ENCODE measurements around the gene SMC5.
A peak's percentile ranks its signal among the peaks of the same experiment; 100 is the strongest.
"Not testable (repeated sequence)": the region's sequence is repeated elsewhere in the genome, so short reads cannot be mapped to it uniquely, and the experiment has no call there.

SMC5 gene

GRCh38 chr9:70229026-70229425, 29.8 kb upstream of the SMC5 start:
- H3K4me3 ChIP-seq (ENCODE audit: insufficient read length, low read depth): no peak overlapping the region
- no peak overlapping the region for H3K9ac ChIP-seq (ENCODE audit: insufficient read length, low read depth)
- H3K27me3 ChIP-seq (ENCODE audit: insufficient read depth, insufficient read length): no peaks in the 10 kb centered on the region
- TF ChIP-seq ZNF274 (IDR thresholded peaks at IDR 0.05; ENCODE audit: low read depth, low read length) (no peak), SUZ12 (IDR thresholded peaks at IDR 0.05; ENCODE audit: extremely low read depth, insufficient read depth, insufficient read length) (no peak), YY1 (IDR thresholded peaks at IDR 0.05; ENCODE audit: insufficient read depth, insufficient read length) (no peak)
- 0 out of 2 replicates have a peak, but pooled peaks cover 2% of the 10 kb centered on the region for H3K9me3 ChIP-seq (ENCODE audit: insufficient read depth, low read length)
- no peak for DNase-seq (ENCODE audit: low read depth, low spot score)
- no peaks in the 10 kb centered on the region for H3K4me1 ChIP-seq (ENCODE audit: insufficient read depth, insufficient read length)
- H3K36me3 ChIP-seq (ENCODE audit: insufficient read depth, insufficient read length, low read length): no peaks in the 10 kb centered on the region

DNA sequence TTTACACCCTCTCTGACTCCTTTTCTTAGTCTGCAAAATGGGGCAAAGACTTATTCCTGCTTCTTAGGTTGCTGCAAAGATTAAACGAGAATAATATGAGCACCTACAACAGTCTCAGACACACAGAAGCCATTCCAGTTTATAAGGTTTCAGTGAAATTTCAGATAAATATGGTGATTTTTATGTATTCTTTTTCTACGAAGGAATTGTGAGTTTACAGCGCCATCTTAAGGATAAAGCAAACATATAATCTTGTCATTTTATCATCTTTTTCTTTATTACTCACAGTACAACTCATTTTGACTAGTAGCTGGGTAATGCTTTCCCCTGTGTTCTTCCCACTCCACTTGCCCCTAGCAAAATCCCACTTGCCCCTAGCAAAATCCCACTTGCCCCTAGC, 29.2 kb upstream of the SMC5 start:
- 0 out of 2 replicates have a peak, but pooled peaks cover 4% of the 10 kb centered on the region for H3K9me3 ChIP-seq (ENCODE audit: insufficient read depth, low read length)
- no peak overlapping the region for H3K9ac ChIP-seq (ENCODE audit: insufficient read length, low read depth)
- H3K27me3 ChIP-seq (ENCODE audit: insufficient read depth, insufficient read length): no peaks in the 10 kb centered on the region
- H3K36me3 ChIP-seq (ENCODE audit: insufficient read depth, insufficient read length, low read length): no peaks in the 10 kb centered on the region
- no peak for DNase-seq (ENCODE audit: low read depth, low spot score)
- no peak overlapping the region for H3K4me3 ChIP-seq (ENCODE audit: insufficient read length, low read depth)
- no peaks in the 10 kb centered on the region for H3K4me1 ChIP-seq (ENCODE audit: insufficient read depth, insufficient read length)
- TF ChIP-seq ZNF274 (IDR thresholded peaks at IDR 0.05; ENCODE audit: low read depth, low read length): no peak
- TF ChIP-seq YY1 (IDR thresholded peaks at IDR 0.05; ENCODE audit: insufficient read depth, insufficient read length): no peak
- TF ChIP-seq SUZ12 (IDR thresholded peaks at IDR 0.05; ENCODE audit: extremely low read depth, insufficient read depth, insufficient read length): no peak

DNA sequence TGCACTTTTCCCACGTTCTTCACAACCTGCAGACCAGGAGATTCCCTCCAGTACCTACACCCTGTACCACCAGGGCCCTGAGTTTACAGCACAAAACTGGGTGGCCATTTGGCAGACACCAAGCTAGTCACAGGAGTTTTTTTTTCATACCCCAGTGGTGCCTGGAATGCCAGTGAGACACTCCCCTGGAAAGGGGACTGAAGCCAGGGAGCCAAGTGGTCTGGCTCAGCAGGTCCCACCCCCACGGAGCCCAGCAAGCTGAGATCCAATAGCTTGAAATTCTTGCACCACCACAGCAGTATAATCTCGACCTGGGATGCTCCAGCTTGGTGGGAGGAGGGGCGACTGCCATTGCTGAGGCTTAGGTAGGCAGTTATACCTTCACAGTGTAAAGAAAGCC, 26.3 kb upstream of the SMC5 start:
- H3K9me3 ChIP-seq (ENCODE audit: insufficient read depth, low read length): 0 out of 2 replicates have a peak, but pooled peaks cover 4% of the 10 kb centered on the region
- no peaks in the 10 kb centered on the region for H3K27me3 ChIP-seq (ENCODE audit: insufficient read depth, insufficient read length)
- no peak overlapping the region for H3K9ac ChIP-seq (ENCODE audit: insufficient read length, low read depth)
- TF ChIP-seq ZNF274 (IDR thresholded peaks at IDR 0.05; ENCODE audit: low read depth, low read length): no peak
- no peak overlapping the region for H3K4me3 ChIP-seq (ENCODE audit: insufficient read length, low read depth)
- DNase-seq (ENCODE audit: low read depth, low spot score): no peak
- H3K4me1 ChIP-seq (ENCODE audit: insufficient read depth, insufficient read length): no peaks in the 10 kb centered on the region
- H3K36me3 ChIP-seq (ENCODE audit: insufficient read depth, insufficient read length, low read length): no peaks in the 10 kb centered on the region

DNA sequence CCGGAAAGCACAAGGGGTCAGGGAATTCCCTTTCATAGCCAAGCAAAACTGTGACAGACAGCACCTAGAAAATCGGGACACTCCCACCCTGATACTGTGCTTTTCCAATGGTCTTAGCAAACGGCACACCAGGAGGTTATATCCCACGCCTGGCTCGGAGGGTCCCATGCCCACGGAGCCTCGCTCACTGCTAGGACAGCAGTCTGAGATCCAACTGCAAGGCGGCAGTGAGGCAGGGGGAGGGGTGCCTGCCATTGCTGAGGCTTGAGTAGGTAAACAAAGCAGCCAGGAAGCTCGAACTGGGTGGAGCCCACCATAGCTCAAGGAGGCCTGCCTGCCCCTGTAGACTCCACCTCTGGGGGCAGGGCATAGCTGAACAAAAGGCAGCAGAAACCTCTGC, 24.6 kb upstream of the SMC5 start:
- not testable (repeated sequence) for H3K36me3 ChIP-seq (ENCODE audit: insufficient read depth, insufficient read length, low read length); H3K4me1 ChIP-seq (ENCODE audit: insufficient read depth, insufficient read length); H3K9me3 ChIP-seq (ENCODE audit: insufficient read depth, low read length); H3K27me3 ChIP-seq (ENCODE audit: insufficient read depth, insufficient read length); H3K9ac ChIP-seq (ENCODE audit: insufficient read length, low read depth); H3K4me3 ChIP-seq (ENCODE audit: insufficient read length, low read depth)
- peak; percentile 15 for DNase-seq (ENCODE audit: low read depth, low spot score)

DNA sequence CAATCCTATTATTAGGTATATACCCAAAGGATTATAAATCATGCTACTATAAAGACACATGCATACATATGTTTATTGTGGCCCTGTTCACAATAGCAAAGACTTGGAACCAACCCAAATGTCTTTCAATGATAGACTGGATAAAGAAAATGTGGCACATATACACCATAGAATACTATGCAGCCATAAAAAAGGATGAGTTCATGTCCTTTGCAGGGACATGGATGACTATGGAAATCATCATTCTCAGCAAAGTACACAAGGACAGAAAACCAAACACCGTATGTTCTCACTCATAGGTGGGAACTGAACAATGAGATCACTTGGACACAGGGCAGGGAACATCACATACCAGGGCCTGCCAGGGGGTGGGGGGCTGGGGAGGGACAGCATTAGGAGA, 12.8 kb upstream of the SMC5 start:
- not testable (repeated sequence) for H3K4me3 ChIP-seq (ENCODE audit: insufficient read length, low read depth); H3K27me3 ChIP-seq (ENCODE audit: insufficient read depth, insufficient read length); H3K36me3 ChIP-seq (ENCODE audit: insufficient read depth, insufficient read length, low read length)

GRCh38 chr9:70250221-70250620, 8.6 kb upstream of the SMC5 start:
- Histone ChIP-seq H3K4me3 (ENCODE audit: insufficient read length, low read depth) (no peak overlapping the region), H3K4me1 (ENCODE audit: insufficient read depth, insufficient read length) (peaks cover 3% of the 10 kb centered on the region), H3K9ac (ENCODE audit: insufficient read length, low read depth) (no peak overlapping the region), H3K27me3 (ENCODE audit: insufficient read depth, insufficient read length) (no peaks in the 10 kb centered on the region), H3K9me3 (ENCODE audit: insufficient read depth, low read length) (no peaks in the 10 kb centered on the region), H3K36me3 (ENCODE audit: insufficient read depth, insufficient read length, low read length) (no peaks in the 10 kb centered on the region)
- no peak for TF ChIP-seq SUZ12 (IDR thresholded peaks at IDR 0.05; ENCODE audit: extremely low read depth, insufficient read depth, insufficient read length)
- TF ChIP-seq YY1 (IDR thresholded peaks at IDR 0.05; ENCODE audit: insufficient read depth, insufficient read length): no peak
- TF ChIP-seq ZNF274 (IDR thresholded peaks at IDR 0.05; ENCODE audit: low read depth, low read length): no peak
- no peak for DNase-seq (ENCODE audit: low read depth, low spot score)

More for the DNA sequence above, 12.8 kb upstream of the SMC5 start:
- not testable (repeated sequence) for DNase-seq (ENCODE audit: low read depth, low spot score); H3K9ac ChIP-seq (ENCODE audit: insufficient read length, low read depth); H3K9me3 ChIP-seq (ENCODE audit: insufficient read depth, low read length); H3K4me1 ChIP-seq (ENCODE audit: insufficient read depth, insufficient read length)

GRCh38 chr9:70255486-70255885, 3.3 kb upstream of the SMC5 start:
- H3K4me1 ChIP-seq (ENCODE audit: insufficient read depth, insufficient read length): no peaks in the 10 kb centered on the region
- no peak for DNase-seq (ENCODE audit: low read depth, low spot score)
- H3K9me3 ChIP-seq (ENCODE audit: insufficient read depth, low read length): no peaks in the 10 kb centered on the region
- no peaks in the 10 kb centered on the region for H3K27me3 ChIP-seq (ENCODE audit: insufficient read depth, insufficient read length)
- H3K36me3 ChIP-seq (ENCODE audit: insufficient read depth, insufficient read length, low read length): peaks cover 6% of the 10 kb centered on the region
- no peak for TF ChIP-seq SUZ12 (IDR thresholded peaks at IDR 0.05; ENCODE audit: extremely low read depth, insufficient read depth, insufficient read length)
- TF ChIP-seq ZNF274 (IDR thresholded peaks at IDR 0.05; ENCODE audit: low read depth, low read length): no peak
- TF ChIP-seq YY1 (IDR thresholded peaks at IDR 0.05; ENCODE audit: insufficient read depth, insufficient read length): no peak
- no peak overlapping the region for H3K9ac ChIP-seq (ENCODE audit: insufficient read length, low read depth)
- H3K4me3 ChIP-seq (ENCODE audit: insufficient read length, low read depth): no peak overlapping the region

DNA sequence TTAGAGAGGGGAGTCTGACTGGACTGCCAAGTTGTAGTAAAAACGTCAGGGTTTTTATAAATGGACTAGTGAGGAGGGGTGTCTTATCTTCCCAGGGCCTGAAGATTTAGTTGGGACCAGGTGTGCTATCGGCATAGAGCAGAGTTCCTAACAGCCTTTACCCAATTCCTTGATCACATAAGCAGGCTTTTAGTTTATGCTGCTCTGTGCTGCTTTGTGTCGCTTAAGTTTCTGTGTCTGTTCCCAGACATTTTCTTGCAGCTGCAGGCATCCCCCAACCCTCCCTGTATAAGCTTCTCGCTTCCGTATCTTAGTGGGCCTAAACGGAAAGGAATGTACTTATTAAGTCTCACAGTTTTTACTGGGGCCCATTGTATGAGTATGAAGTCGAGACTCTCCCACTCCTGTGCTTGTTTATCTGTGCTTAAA, 2.6 kb upstream of the SMC5 start:
- no peak overlapping the region for H3K9ac ChIP-seq (ENCODE audit: insufficient read length, low read depth)
- H3K27me3 ChIP-seq (ENCODE audit: insufficient read depth, insufficient read length): no peaks in the 10 kb centered on the region
- no peak for DNase-seq (ENCODE audit: low read depth, low spot score)
- TF ChIP-seq YY1 (IDR thresholded peaks at IDR 0.05; ENCODE audit: insufficient read depth, insufficient read length) (no peak), ZNF274 (IDR thresholded peaks at IDR 0.05; ENCODE audit: low read depth, low read length) (no peak), SUZ12 (IDR thresholded peaks at IDR 0.05; ENCODE audit: extremely low read depth, insufficient read depth, insufficient read length) (no peak)
- no peaks in the 10 kb centered on the region for H3K4me1 ChIP-seq (ENCODE audit: insufficient read depth, insufficient read length)
- peaks cover 12% of the 10 kb centered on the region for H3K36me3 ChIP-seq (ENCODE audit: insufficient read depth, insufficient read length, low read length)
- H3K4me3 ChIP-seq (ENCODE audit: insufficient read length, low read depth): no peak overlapping the region
- H3K9me3 ChIP-seq (ENCODE audit: insufficient read depth, low read length): no peaks in the 10 kb centered on the region
